Hepatocyte (in vitro differentiated cells): Measurements from ENCODE around the gene CEP120.

Experiments
- CTCF ChIP-seq: fragments of 200-600 bp; sonication (generic); IDR thresholded peaks from 2 replicates; pipeline ENCODE4 v1.5.1; 2016; ENCODE audit warnings: antibody characterized with exemption, mild to moderate bottlenecking; ENCODE audit not compliant: poor library complexity
- EZH2 ChIP-seq: fragments of 200-600 bp; sonication (generic); IDR thresholded peaks from 2 replicates; pipeline ENCODE4 v1.6.1; 2016; ENCODE audit warnings: antibody characterized with exemption, mild to moderate bottlenecking, borderline replicate concordance

GRCh38 chr5:123365156-123365555, 58.0 kb downstream of the CEP120 start:
- no peak for TF ChIP-seq CTCF
- no peak for TF ChIP-seq EZH2
